Motor neuron (in vitro differentiated cells): ENCODE measurements around the gene AHDC1. TPM values are rescaled to one million over a fixed set of nuclear protein-coding genes. Genes with fewer than 3 reads are reported as not detected.

Experiments
- ATAC-seq, 8 experiments: fragments of 200-7000 bp; cut with Tn5 transposase; replicated peaks in 6 of 8; 2 replicates each; pipeline ENCODE4 v1.8.0; 2021; ENCODE audit warnings: mild to moderate bottlenecking in 8 of 8, moderate library complexity in 8 of 8
- H3K27ac ChIP-seq, 2 donors: fragments of 250-450 bp; sonication (Bioruptor Pico); 2 replicates each; pipeline ENCODE4 v1.9.0; 2021; ENCODE audit warnings: antibody characterized with exemption in 2 of 2, mild to moderate bottlenecking in 2 of 2, moderate library complexity in 1 of 2
- H3K4me1 ChIP-seq, 2 donors: fragments of 250-450 bp; sonication (Bioruptor Pico); replicated peaks in 1 of 2; 2 replicates each; pipeline ENCODE4 v1.6.1; 2021; ENCODE audit warnings: antibody characterized with exemption in 2 of 2, mild to moderate bottlenecking in 2 of 2, moderate library complexity in 1 of 2
- H3K4me3 ChIP-seq, 5 donors: fragments of 250-450 bp; sonication (Bioruptor Pico); 2 replicates each; pipeline ENCODE4 v1.9.0; 2021; ENCODE audit warnings: antibody characterized with exemption in 5 of 5, mild to moderate bottlenecking in 5 of 5, moderate library complexity in 4 of 5
- WGBS, 10 experiments: fragments of 450-650 bp; shearing (Covaris generic); methylation state at CpG; one replicate each; pipeline ENCODE4 v1.0.0; 2022; 5-methylcytosine and 5-hydroxymethylcytosine counted together
- in situ Hi-C, 9 experiments: fragments of 400-800 bp; cut with MboI; loops; one replicate each; pipeline ENCODE4 v1.15.0; 2021; ENCODE audit warnings: low sequenced_read_pairs in 9 of 9, low pct_unique_long_range_greater_than_20kb in 2 of 9; ENCODE audit not compliant: unreplicated experiment in 9 of 9
- total RNA-seq, 8 experiments: library from RNA; unstranded; fragments of 300-600 nt; gene quantifications; 2 replicates each; pipeline versions ENCODE4 v1.2.3 to v1.2.4, GENCODE V29; 2022

AHDC1 gene
- total RNA-seq, 8 experiments from 2014 or later, result 8.6 to 30.2 (median 14.4) TPM

DNA sequence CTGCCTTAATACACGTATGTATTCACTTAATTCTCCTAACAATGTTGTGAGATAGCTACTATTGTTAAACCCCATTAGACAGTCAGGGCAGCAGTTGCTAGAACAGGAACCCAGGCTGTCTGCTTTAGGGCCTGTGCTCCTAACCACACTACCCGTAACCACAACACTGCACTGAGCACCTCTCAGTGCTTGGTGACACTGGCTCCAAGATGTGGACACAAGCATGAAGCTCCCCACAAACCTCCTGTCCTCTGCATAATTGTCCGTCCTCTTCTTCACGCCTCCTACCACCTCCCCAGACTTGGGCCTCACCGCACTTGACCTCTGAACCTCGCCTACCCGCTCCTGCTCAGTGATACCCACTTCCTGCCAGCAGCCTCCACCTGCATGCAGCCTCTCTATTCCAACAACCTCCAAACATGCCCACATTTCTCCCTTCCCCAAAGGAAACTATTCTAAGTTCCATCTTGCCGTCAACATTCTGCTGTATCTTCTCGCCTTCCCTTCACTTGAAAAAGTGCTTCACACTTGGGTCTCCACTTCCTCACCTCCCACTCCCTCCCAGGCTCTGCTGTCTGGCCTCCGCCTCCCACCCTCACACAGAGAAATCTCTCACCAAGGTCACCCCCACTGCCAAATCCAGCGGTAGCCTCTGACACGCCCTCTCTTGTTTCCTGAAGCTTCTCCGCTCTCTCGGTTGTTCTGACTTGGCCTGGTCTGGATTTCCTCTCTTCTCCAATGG is 14.6 kb upstream of the AHDC1 start:
- WGBS, 10 experiments, result 56 to 94% (median 89%) methylated on average over 2 to 14 of the region's 14 CpGs; no CpG with 5 or more reads in 2 of the 10 experiments
- no peak for ATAC-seq
- Histone ChIP-seq H3K27ac (no peak overlapping the region), H3K4me1 (peaks cover 0 to 12% of the 10 kb centered on the region in 2 donors), H3K4me3 (no peak overlapping the region)
- in situ Hi-C loops, result loop anchor here in 5 of 9 experiments (10.0 to 25.0 kb wide), 4 partner anchors 46 to 581 kb away; partner anchors contain the start of genes TMEM222 (in 3 of the 5), CD164L2 (in 2 of the 5) and GPR3 (in 2 of the 5)

DNA sequence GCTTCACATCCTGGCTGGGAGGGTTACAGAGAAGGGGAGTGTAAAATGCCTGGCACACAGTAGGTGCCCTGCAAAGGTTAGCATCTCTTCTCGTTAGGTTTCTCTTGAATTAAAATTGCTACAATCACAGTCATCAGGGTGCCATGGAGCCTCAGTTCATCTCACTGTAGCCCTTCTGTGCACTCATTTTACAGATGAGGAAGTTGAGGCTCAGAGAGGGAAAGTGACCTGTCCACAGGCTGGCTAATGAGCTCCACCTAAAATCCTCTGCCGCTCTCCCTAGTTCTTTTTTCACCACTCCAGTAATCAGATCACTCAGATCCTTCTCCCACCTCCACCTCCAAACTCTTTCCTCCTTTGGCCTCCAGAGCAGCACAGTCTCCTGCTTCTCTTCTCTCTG is 13.5 kb upstream of the AHDC1 start:
- Histone ChIP-seq H3K4me3 (no peak overlapping the region), H3K4me1 (peaks cover 0 to 6% of the 10 kb centered on the region in 2 donors), H3K27ac (no peak overlapping the region)
- 20 to 100% (median 100%) methylated on average over 1 to 2 of the region's 2 CpGs; no CpG with 5 or more reads in 1 of the 10 experiments for WGBS, 10 experiments
- in situ Hi-C loops, result loop anchor here in 5 of 9 experiments (10.0 to 25.0 kb wide), 4 partner anchors 47 to 580 kb away; partner anchors contain the start of genes TMEM222 (in 3 of the 5), CD164L2 (in 2 of the 5) and GPR3 (in 2 of the 5)
- ATAC-seq, result no peak

DNA sequence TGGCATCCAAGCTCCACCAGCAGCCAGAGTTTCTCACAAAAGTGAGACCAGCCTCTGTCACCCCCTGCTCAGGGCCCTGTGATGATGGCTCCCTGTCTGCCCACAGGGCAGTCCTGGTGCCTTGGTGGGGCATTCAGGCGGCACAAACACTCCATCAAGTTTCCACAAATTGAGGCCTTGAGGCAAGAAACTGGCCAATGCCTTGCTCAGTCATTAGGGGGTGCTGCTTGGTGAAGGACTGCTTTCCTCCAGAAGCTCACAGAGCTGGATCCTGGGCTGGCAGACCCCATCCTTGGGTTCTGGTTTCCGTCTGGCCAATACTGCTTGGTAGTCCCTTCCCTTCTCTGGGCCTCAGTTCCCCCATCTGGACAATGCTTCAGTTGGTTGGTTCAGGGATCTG is 12.5 kb upstream of the AHDC1 start:
- no peak for ATAC-seq
- Histone ChIP-seq H3K27ac (no peak overlapping the region), H3K4me1 (peaks cover 0 to 6% of the 10 kb centered on the region in 2 donors), H3K4me3 (no peak overlapping the region)
- in situ Hi-C loops, result loop anchor here in 5 of 9 experiments (10.0 to 25.0 kb wide), 4 partner anchors 48 to 579 kb away; partner anchors contain the start of genes TMEM222 (in 3 of the 5), CD164L2 (in 2 of the 5) and GPR3 (in 2 of the 5)
- 100% methylated on average over 1 of the region's 2 CpGs; no CpG with 5 or more reads in 7 of the 10 experiments for WGBS, 10 experiments

DNA sequence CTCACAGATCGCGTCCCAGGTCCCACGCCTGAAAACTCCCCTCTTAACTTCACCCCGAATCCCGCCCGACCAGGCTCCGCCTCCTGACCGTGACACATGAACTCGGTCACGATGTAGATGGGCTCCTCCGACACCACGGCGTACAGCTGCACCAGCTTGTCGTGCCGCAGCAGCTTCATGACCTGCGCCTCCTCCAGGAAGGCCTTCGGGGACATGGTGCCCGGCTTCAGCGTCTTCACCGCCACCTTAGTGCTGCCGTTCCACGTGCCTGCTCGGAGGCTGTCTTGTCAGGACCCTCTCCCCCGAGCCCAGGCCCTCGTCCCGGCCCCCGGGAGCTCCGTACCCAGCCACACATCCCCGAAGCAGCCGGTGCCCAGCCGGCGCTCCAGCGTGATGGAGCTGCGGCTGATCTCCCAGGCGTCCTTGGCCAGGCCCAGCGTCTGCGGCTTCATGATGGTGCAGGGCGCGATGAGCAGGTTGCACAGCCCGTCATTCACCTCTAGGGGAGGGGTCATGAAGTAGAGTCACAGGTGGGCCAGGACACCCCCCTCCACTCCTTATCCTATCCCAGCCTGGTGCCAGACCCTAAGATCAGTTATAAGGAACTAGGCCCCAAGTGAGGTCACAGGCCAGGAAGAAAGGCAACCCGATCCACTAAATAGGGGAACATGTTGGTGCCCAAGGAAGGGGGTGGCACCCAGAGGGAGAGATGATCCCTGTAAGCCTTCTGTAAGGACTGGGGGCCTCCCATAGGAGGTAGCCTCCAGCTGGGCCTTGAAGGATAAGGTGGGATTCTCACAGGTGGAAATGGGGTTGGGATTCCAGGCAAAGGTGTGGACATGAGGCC is 11.6 kb upstream of the AHDC1 start:
- H3K4me3 ChIP-seq, result no peak overlapping the region
- no peak overlapping the region for H3K27ac ChIP-seq
- WGBS, 10 experiments, result 45 to 100% (median 81%) methylated on average over 1 to 22 of the region's 41 CpGs; no CpG with 5 or more reads in 4 of the 10 experiments
- peaks cover 0 to 6% of the 10 kb centered on the region in 2 donors for H3K4me1 ChIP-seq
- peak in 3 of 8 experiments; percentile 26 to 31 (median 29) for ATAC-seq
- in situ Hi-C loops, result loop anchor here in 5 of 9 experiments (10.0 to 25.0 kb wide), 4 partner anchors 49 to 578 kb away; partner anchors contain the start of genes TMEM222 (in 3 of the 5), CD164L2 (in 2 of the 5) and GPR3 (in 2 of the 5)

DNA sequence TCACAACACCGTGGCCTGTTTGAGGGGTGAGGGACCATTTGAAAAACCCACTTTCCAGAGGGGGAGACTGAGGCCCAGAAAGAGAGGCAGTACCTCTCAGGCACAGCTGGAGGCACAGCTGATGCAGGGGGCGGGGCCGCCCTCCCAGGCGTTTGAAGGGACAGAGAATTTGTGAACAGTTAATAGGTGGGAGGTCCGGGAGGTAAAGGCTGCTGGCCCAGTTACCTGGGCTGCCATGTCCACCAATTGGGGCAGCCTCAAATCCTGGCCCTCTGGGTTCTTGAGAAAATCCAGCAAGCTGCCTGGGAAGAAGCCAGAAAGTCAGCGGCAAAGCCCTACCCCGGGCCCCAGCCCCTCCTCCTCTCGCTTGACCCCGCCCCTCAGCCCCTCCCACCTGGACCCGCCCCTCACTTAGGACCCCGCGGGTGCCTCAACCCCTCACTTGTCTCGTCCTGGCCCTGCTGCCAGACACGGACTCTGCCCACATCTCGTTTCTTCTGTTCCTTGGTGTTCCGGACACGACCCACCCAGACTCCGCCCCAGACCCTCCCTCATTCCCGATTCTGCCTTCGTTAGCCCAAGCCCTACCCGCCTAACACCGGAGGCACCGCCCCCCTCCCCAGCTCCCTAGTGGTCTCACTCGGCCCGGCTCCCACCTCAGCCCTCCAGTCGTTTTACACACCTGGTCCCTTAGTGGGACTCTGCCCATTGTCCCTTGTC is 10.8 kb upstream of the AHDC1 start:
- in situ Hi-C loops, result loop anchor here in 5 of 9 experiments (10.0 to 25.0 kb wide), 4 partner anchors 50 to 577 kb away; partner anchors contain the start of genes TMEM222 (in 3 of the 5), CD164L2 (in 2 of the 5) and GPR3 (in 2 of the 5)
- peak in 5 of 8 experiments; percentile 18 to 47 (median 34) for ATAC-seq
- H3K4me1 ChIP-seq, result peaks cover 0 to 6% of the 10 kb centered on the region in 2 donors
- no peak overlapping the region for H3K4me3 ChIP-seq
- 0 to 44% (median 20%) methylated on average over 1 to 6 of the region's 26 CpGs; no CpG with 5 or more reads in 5 of the 10 experiments for WGBS, 10 experiments
- no peak overlapping the region for H3K27ac ChIP-seq

DNA sequence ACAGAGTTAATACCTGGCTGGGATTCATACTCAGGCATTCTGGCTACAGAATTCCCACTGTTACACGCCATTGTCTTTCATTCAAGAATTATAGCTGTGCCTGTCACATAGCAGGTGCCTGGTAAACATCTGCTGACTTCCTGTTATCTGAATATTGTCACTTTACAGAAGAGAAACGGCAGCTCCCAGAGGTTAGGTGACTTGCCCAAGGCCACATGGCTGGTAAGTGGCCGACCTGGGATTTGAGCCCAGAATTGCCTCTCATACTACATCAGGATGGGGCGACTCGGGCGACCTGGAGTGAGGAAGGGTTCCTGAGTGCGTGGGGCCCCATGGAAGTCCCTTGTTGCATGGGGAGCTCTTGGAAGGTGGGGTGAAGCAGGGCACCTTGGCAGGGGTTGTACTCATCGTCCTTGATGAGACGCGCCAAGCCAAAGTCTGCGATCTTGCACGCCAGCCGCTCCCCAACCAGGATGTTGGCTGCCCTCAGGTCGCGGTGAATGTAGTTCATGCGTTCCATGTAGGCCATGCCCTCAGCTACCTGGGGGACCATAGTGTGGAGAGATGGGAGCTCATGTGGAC is 10.2 kb upstream of the AHDC1 start:
- no peak for ATAC-seq
- 84 to 100% (median 94%) methylated on average over 1 to 10 of the region's 16 CpGs; no CpG with 5 or more reads in 4 of the 10 experiments for WGBS, 10 experiments
- Histone ChIP-seq H3K4me1 (peaks cover 0 to 6% of the 10 kb centered on the region in 2 donors), H3K27ac (no peak overlapping the region), H3K4me3 (no peak overlapping the region)
- in situ Hi-C loops, result loop anchor here in 5 of 9 experiments (10.0 to 25.0 kb wide), 4 partner anchors 51 to 577 kb away; partner anchors contain the start of genes TMEM222 (in 3 of the 5), CD164L2 (in 2 of the 5) and GPR3 (in 2 of the 5)

DNA sequence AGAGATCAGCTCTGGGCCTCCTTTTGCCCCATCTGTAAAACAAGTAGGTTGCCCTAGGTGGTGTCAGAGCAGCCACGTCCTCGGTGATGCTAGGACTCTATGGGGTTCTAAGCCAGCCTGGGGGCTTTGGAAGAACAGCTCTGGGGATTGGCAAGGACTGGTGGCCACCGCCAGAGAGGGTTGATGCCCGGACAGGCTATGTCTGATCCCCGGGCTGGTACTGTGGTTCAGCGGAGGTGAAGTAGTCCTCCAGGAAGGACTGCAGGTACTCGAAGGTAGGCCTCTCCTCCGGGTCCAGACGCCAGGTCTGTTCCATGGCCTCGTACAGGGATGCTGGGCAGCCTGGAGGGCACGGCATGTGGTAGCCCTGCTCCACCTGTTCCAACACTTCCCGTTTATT is 8.8 kb upstream of the AHDC1 start:
- no peak overlapping the region for H3K27ac ChIP-seq
- no peak overlapping the region for H3K4me3 ChIP-seq
- 76 to 100% (median 92%) methylated on average over 1 to 8 of the region's 12 CpGs; no CpG with 5 or more reads in 5 of the 10 experiments for WGBS, 10 experiments
- no peak for ATAC-seq
- in situ Hi-C loops, result loop anchor here in 5 of 9 experiments (10.0 to 25.0 kb wide), 4 partner anchors 52 to 575 kb away; partner anchors contain the start of genes TMEM222 (in 3 of the 5), CD164L2 (in 2 of the 5) and GPR3 (in 2 of the 5)
- peaks cover 0 to 7% of the 10 kb centered on the region in 2 donors for H3K4me1 ChIP-seq

DNA sequence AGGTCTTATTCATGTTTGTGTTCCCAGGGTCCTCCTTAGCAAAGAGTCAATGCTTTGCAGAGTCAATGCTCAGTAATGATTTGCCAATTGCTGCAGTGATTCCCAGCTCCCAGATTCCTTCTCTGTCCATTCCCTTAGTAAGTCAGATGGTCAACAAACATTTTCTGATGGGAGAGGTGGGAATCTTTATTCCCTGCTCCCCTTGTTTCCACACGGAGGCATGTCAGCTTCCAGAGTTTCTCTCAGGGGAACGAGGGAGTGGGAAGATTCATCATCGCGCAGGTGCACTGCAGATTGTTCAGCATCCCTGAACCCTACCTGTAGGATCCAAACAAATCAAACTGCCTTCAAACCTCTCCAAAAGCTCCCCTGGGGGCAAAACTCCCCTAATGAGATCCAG is 7.5 kb upstream of the AHDC1 start:
- no peak overlapping the region for H3K27ac ChIP-seq
- ATAC-seq, result no peak
- in situ Hi-C loops, result loop anchor here in 5 of 9 experiments (10.0 to 25.0 kb wide), 4 partner anchors 53 to 574 kb away; partner anchors contain the start of genes TMEM222 (in 3 of the 5), CD164L2 (in 2 of the 5) and GPR3 (in 2 of the 5)
- 60 to 90% (median 78%) methylated on average over 1 to 4 of the region's 4 CpGs; no CpG with 5 or more reads in 4 of the 10 experiments for WGBS, 10 experiments
- no peak overlapping the region for H3K4me3 ChIP-seq
- peaks cover 10 to 20% of the 10 kb centered on the region in 2 donors for H3K4me1 ChIP-seq

DNA sequence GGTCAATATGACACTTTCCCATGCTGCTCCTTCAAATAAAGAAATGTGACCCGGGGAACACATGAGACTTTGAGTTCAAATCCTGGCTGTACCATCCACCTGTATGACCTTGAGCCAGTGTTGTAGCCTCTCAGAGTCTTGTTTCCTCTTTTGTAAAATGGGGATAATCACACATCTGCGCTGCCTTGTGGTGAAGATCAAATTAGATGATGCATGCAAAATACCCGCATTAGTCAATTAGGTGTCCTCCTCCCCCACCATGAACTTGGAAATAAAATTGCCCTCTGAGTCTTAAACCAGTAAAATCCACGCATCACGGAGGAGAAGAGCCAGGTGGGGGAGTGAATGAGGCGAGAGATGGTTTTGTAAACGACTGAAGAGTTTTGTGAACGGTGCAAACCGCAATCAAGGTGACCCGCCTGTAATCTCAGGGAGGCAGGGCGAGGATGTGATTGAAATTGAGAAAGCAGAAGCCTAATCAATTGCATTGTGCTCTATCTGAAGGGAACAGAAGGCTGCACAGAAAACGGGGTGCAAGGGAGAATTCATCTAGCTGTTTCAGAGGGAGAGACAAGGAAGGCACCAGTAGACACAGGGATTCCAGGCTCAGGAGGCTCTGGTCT is 5.8 kb upstream of the AHDC1 start:
- 25 to 90% (median 75%) methylated on average over 1 to 12 of the region's 12 CpGs for WGBS, 10 experiments
- H3K4me1 ChIP-seq, result peaks cover 11 to 28% of the 10 kb centered on the region in 2 donors
- in situ Hi-C loops, result loop anchor here in 7 of 9 experiments (5.0 to 25.0 kb wide), 7 partner anchors 53 to 572 kb away; partner anchors contain the start of genes GPR3 (in 4 of the 7), TMEM222 (in 3 of the 7) and CD164L2 (in 2 of the 7)
- no peak overlapping the region for H3K4me3 ChIP-seq
- ATAC-seq, result no peak
- H3K27ac ChIP-seq, result no peak overlapping the region

DNA sequence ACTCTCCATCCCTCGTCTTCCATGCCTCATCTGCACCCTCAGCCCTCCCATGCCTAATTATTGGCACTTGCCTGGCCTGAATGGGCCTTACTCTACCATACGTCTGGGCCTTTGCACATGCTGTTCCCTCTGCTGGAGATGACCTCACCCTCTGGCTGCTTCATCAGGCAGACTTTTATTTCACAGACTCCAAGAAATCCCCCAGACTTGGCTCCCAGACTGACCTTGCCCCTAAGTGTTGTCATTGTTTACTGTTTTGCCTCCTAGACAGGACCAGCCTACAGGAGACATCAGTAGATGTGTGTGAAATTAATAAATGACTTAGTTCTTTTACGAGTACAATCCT is 5.2 kb upstream of the AHDC1 start:
- 62 to 100% (median 76%) methylated on average over 1 to 3 of the region's 3 CpGs; no CpG with 5 or more reads in 2 of the 10 experiments for WGBS, 10 experiments
- ATAC-seq, result no peak

More for the DNA sequence above, 5.2 kb upstream of the AHDC1 start:
- no peak overlapping the region for H3K4me3 ChIP-seq
- no peak overlapping the region for H3K27ac ChIP-seq
- in situ Hi-C loops, result loop anchor here in 7 of 9 experiments (5.0 to 25.0 kb wide), 6 partner anchors 53 to 572 kb away; partner anchors contain the start of genes GPR3 (in 4 of the 7), TMEM222 (in 3 of the 7) and CD164L2 (in 2 of the 7)
- peaks cover 11 to 28% of the 10 kb centered on the region in 2 donors for H3K4me1 ChIP-seq
